SK-N-SH (cell line): ENCODE results near the gene LPIN2. TPM values are rescaled to one million over a fixed set of nuclear protein-coding genes. Genes with fewer than 3 reads are reported as not detected.

Experiments
- CTCF ChIA-PET: fragments of 300-600, 350-600 bp; formaldehyde crosslinking; extraction: SDS; loops from one replicate; lab custom pipeline; 2021; lab: Yijun Ruan, JAX
- POLR2A ChIA-PET: fragments of 350-600 bp; sonication (Branson Sonifier 250); formaldehyde crosslinking; extraction: SDS; loops from one replicate; lab custom pipeline; 2020; ENCODE audit warnings: antibody characterized with exemption, inconsistent platforms; lab: Yijun Ruan, JAX
- DNase-seq: peaks from one replicate; pipeline ENCODE4 v3.0.0; 2012
- H2AFZ ChIP-seq: fragments of 200-600 bp; sonication (generic); 2 replicates; pipeline ENCODE4 v1.8.1; 2016; ENCODE audit warnings: antibody characterized with exemption, mild to moderate bottlenecking, low read depth
- H3F3A ChIP-seq: fragments of 200-600 bp; sonication (generic); replicated peaks from 2 replicates; pipeline ENCODE3; 2016; ENCODE audit warnings: antibody characterized with exemption, mild to moderate bottlenecking; ENCODE audit not compliant: insufficient read depth
- H3K27ac ChIP-seq, 2 experiments: fragments of 200-500 bp in 1 of 2; fragments of 200-600 bp in 1 of 2; sonication (Bioruptor generic) in 1 of 2; sonication (generic), shearing (Covaris generic) in 1 of 2; 2 replicates each; pipeline versions ENCODE4 v1.5.1 to v1.6.1; 2014 to 2016; ENCODE audit warnings: low read depth in 2 of 2, inconsistent platforms in 1 of 2, low read length in 1 of 2, mild to moderate bottlenecking in 1 of 2, mixed read lengths in 1 of 2
- H3K27me3 ChIP-seq: fragments of 200-600 bp; sonication (generic), shearing (Covaris generic); 2 replicates; pipeline ENCODE4 v1.6.1; 2016; ENCODE audit warnings: mixed run types; ENCODE audit not compliant: insufficient read depth
- H3K36me3 ChIP-seq, 2 experiments: fragments of 200-500 bp in 1 of 2; fragments of 200-600 bp in 1 of 2; sonication (Bioruptor generic) in 1 of 2; sonication (generic) in 1 of 2; replicated peaks in 1 of 2; 2 replicates each; pipeline versions ENCODE3 to v1.5.1; 2014 to 2016; ENCODE audit warnings: low read length in 1 of 2, mild to moderate bottlenecking in 1 of 2; ENCODE audit not compliant: insufficient read depth in 2 of 2, control insufficient read depth in 1 of 2
- H3K4me1 ChIP-seq, 2 experiments: fragments of 200-500 bp in 1 of 2; fragments of 200-600 bp in 1 of 2; sonication (Bioruptor generic) in 1 of 2; sonication (generic), shearing (Covaris generic) in 1 of 2; 2 replicates each; pipeline versions ENCODE4 v1.5.1 to v1.6.1; 2014 to 2016; ENCODE audit warnings: low read depth in 1 of 2, low read length in 1 of 2, mixed run types in 1 of 2; ENCODE audit not compliant: insufficient read depth in 2 of 2, control insufficient read depth in 1 of 2
- H3K4me2 ChIP-seq: fragments of 200-600 bp; sonication (generic), shearing (Covaris generic); 2 replicates; pipeline ENCODE4 v1.6.1; 2017; ENCODE audit warnings: mixed run types
- H3K4me3 ChIP-seq, 2 experiments: fragments of 200-500 bp in 1 of 2; fragments of 200-600 bp in 1 of 2; sonication (Bioruptor generic) in 1 of 2; sonication (generic), shearing (Covaris generic) in 1 of 2; 2 replicates each; pipeline versions ENCODE4 v1.5.1 to v1.8.1; 2014 to 2016; ENCODE audit warnings: low read depth in 2 of 2, inconsistent platforms in 1 of 2, low read length in 1 of 2, mild to moderate bottlenecking in 1 of 2, mixed read lengths in 1 of 2, moderate library complexity in 1 of 2
- H3K79me2 ChIP-seq: fragments of 200-600 bp; sonication (generic); 2 replicates; pipeline ENCODE4 v1.8.1; 2017; ENCODE audit warnings: mild to moderate bottlenecking; ENCODE audit not compliant: insufficient read depth
- H3K9ac ChIP-seq: fragments of 200-600 bp; sonication (generic); 2 replicates; pipeline ENCODE4 v1.6.1; 2017; ENCODE audit warnings: mixed run types
- H3K9me2 ChIP-seq: fragments of 200-600 bp; sonication (generic); 2 replicates; pipeline ENCODE4 v1.6.1; 2017; ENCODE audit warnings: mixed run types
- H3K9me3 ChIP-seq: fragments of 200-600 bp; sonication (generic); 2 replicates; pipeline ENCODE4 v1.6.1; 2017; ENCODE audit warnings: mixed run types, mild to moderate bottlenecking, moderate library complexity
- H4K20me1 ChIP-seq: fragments of 200-600 bp; sonication (generic); 2 replicates; pipeline ENCODE4 v1.6.1; 2017; ENCODE audit warnings: mild to moderate bottlenecking, mixed run types; ENCODE audit not compliant: insufficient read depth
- JUND ChIP-seq: IDR thresholded peaks from 2 replicates; pipeline ENCODE4 v1.4.0; 2012
- MXI1 ChIP-seq: IDR thresholded peaks from 2 replicates; pipeline ENCODE4 v1.6.1; 2012; ENCODE audit warnings: mild to moderate bottlenecking, low read depth, low read length, improper control_type of control experiment
- NRF1 ChIP-seq: IDR thresholded peaks from 2 replicates; pipeline ENCODE4 v1.6.1; 2012; ENCODE audit warnings: low read depth, mild to moderate bottlenecking, low read length
- RAD21 ChIP-seq: IDR thresholded peaks from 2 replicates; pipeline ENCODE4 v1.6.1; 2012; ENCODE audit warnings: mild to moderate bottlenecking, low read length
- RFX5 ChIP-seq: IDR thresholded peaks from 2 replicates; pipeline ENCODE4 v1.6.1; 2012; ENCODE audit warnings: mild to moderate bottlenecking, improper control_type of control experiment, low read length
- SMC3 ChIP-seq: IDR thresholded peaks from 2 replicates; pipeline ENCODE4 v1.6.1; 2012; ENCODE audit warnings: low read depth, low read length, improper control_type of control experiment
- YY1 ChIP-seq: IDR thresholded peaks from 2 replicates; pipeline ENCODE4 v1.4.0; 2012; ENCODE audit warnings: low read depth, mild to moderate bottlenecking
- ZBTB33 ChIP-seq: IDR thresholded peaks from 2 replicates; pipeline ENCODE4 v1.4.0; 2012; ENCODE audit warnings: low read depth, borderline replicate concordance
- whole genome bisulfite sequencing: methylation state at CpG from one replicate; pipeline ENCODE4 v1.1.6; 2017; ENCODE audit warnings: low lambda C conversion rate; 5-methylcytosine and 5-hydroxymethylcytosine counted together
- polyA plus RNA-seq, 3 experiments: library from polyadenylated mRNA; depleted of rRNA; stranded (reverse); fragments of >200 nt; gene quantifications; 2 replicates each; pipeline ENCODE4 v1.2.3, GENCODE V29; 2012
- TF ChIP-seq, protein P1 (sequence below): fragments of 150-350 bp; IDR thresholded peaks from 2 replicates; pipeline ENCODE4 v1.6.1; 2016; ENCODE audit warnings: mild to moderate bottlenecking, low read depth, low read length

The LPIN2 gene
- polyA plus RNA-seq, 1 of the 3 experiments (the other 2 are of a cell fraction) = 19.3 TPM

DNA sequence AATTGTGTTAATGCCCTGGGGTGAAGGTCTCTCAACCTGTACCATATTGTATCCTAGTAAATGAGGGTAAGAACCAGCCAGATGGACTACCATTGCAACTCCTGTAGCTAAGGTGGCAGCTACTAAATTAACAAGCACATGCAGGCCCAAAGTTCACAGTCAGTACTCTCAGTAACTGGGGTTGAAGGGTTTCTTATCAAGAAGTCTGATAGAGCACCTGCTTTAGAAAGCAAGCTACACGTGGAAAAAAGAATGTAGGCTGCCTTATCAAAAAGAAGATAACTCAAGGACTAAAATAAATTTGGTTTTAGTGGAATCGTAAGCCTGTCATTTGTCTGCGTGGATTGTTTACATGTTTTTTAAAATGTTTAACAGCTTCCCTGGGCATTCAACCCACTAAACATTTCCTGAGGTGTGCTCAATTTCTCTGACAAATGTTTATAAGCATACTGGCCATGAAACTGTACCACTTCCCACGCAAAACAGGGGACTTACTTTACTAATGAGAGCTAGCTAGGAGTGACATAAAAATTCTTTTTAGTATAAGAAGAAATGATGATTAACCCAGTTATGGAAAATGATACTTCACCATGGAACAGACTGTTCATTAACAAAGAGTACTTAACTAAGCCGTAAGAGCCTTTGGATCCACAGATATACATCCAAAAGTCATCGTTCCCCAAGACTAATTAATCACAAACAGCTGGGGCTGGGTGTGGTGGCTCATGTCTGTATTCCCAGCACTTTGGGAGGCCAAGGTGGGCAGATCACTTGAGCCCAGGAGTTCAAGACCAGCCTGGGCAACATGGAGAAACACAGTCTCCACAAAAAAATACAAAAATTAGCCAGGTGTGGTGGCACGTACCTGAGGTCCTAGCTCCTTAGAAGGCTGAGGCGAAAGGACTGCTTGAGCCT lies 36.5 kb downstream of the LPIN2 start (continued):
- no peak for TF ChIP-seq RFX5
- TF ChIP-seq YY1 = no peak

GRCh38 chr18:2974731-2975130 lies 38.2 kb downstream of the LPIN2 start:
- no peak for TF ChIP-seq NRF1
- TF ChIP-seq RFX5 = no peak
- TF ChIP-seq, protein P1, sequence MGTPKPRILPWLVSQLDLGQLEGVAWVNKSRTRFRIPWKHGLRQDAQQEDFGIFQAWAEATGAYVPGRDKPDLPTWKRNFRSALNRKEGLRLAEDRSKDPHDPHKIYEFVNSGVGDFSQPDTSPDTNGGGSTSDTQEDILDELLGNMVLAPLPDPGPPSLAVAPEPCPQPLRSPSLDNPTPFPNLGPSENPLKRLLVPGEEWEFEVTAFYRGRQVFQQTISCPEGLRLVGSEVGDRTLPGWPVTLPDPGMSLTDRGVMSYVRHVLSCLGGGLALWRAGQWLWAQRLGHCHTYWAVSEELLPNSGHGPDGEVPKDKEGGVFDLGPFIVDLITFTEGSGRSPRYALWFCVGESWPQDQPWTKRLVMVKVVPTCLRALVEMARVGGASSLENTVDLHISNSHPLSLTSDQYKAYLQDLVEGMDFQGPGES = no peak
- no peak for TF ChIP-seq SMC3
- no peak for TF ChIP-seq MXI1
- no peak for TF ChIP-seq ZBTB33
- H3K79me2 ChIP-seq = peaks cover 96% of the 10 kb centered on the region
- H3K36me3 ChIP-seq = no peaks in the 10 kb centered on the region
- ChIA-PET CTCF (interaction anchor here (0.7 kb wide), 1 partner anchor 154 kb away, joined by 3 read pairs; no protein-coding TSS in a partner anchor), POLR2A (no interaction called here)
- H3K9me2 ChIP-seq = no peaks in the 10 kb centered on the region
- peaks cover 13 to 24% of the 10 kb centered on the region in 2 experiments; a peak in 3 of 4 replicates for H3K4me1 ChIP-seq
- H3F3A ChIP-seq = peaks cover 25% of the 10 kb centered on the region
- no peak overlapping the region for H3K4me3 ChIP-seq
- no peak overlapping the region for H2AFZ ChIP-seq
- H3K27me3 ChIP-seq = no peaks in the 10 kb centered on the region
- whole genome bisulfite sequencing = 96% methylated on average over 3 of the region's 3 CpGs
- no peak for DNase-seq
- H3K9me3 ChIP-seq = no peaks in the 10 kb centered on the region
- no peak overlapping the region for H3K27ac ChIP-seq
- H3K9ac ChIP-seq = no peak overlapping the region
- H3K4me2 ChIP-seq = no peak overlapping the region
- H4K20me1 ChIP-seq = no peaks in the 10 kb centered on the region

DNA sequence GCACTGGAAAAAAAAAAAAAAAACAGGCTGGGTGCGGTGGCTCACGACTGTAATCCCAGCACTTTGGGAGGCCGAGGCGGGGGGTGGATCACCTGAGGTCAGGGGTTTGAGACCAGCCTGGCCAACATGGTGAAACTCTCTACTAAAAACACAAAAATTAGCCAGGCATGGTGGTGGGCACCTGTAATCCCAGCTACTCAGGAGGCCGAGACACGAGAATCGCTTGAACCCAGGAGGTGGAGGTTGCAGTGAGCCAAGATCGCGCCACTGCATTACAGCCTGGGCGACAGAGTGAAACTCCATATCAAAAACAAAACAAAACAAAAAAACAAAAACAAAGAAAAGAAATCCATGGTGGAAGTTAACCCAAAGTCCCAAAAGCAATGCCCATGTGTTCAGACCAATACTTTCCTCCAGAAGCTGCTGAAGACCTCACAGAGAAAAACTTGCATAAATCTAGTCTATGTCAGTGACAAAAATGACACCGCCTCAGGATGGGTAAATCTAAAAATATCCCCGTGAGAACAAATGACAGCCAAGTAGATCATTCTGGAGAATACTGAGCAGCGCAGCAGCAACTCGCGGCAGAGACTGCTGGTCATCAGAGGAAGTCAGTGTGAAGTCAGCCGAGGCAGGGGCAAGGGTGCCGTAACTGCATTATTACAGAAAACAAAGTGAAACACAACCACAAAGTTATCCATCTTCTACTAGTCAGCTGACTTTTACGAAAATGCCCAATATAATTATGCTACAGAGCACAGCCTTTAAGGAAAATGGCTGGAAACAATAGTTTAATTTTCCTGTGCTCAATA lies 41.0 kb downstream of the LPIN2 start:
- Histone ChIP-seq H3K4me1 (peaks cover 6 to 11% of the 10 kb centered on the region in 2 experiments; a peak in 2 of 4 replicates), H3K27me3 (no peaks in the 10 kb centered on the region), H4K20me1 (no peaks in the 10 kb centered on the region), H3F3A (no peaks in the 10 kb centered on the region), H3K9me3 (no peaks in the 10 kb centered on the region), H3K79me2 (peaks cover 96% of the 10 kb centered on the region), H3K4me2 (no peak overlapping the region), H3K9ac (no peak overlapping the region), H3K27ac (no peak overlapping the region), H2AFZ (no peak overlapping the region), H3K36me3 (no peaks in the 10 kb centered on the region), H3K4me3 (no peak overlapping the region), H3K9me2 (no peaks in the 10 kb centered on the region)
- no peak for DNase-seq
- ChIA-PET POLR2A (no interaction called here), CTCF (interaction anchor here (1.5 kb wide), 1 partner anchor 91 kb away, joined by 5 read pairs; no protein-coding TSS in a partner anchor)
- WGBS = 98% methylated on average over 18 of the region's 18 CpGs
- no peak for TF ChIP-seq JUND
- no peak for TF ChIP-seq RAD21
- TF ChIP-seq, protein P1 = no peak
